ENCODE measurements around the gene NEIL1.
"Not testable (repeated sequence)": the region's sequence is repeated elsewhere in the genome, so short reads cannot be mapped to it uniquely, and the experiment has no call there.

Gene NEIL1

GRCh38 chr15:75383986-75384385 is 37.1 kb downstream of the NEIL1 start:
- DNase-seq = not testable (repeated sequence)

GRCh38 chr15:75389791-75390382 is 43.0 kb downstream of the NEIL1 start:
- no peak for DNase-seq

- no peak for DNase-seq
These were observed 50.7 kb downstream of the NEIL1 start for GRCh38 chr15:75397494-75397893.

- no peak for DNase-seq
These were observed 57.1 kb downstream of the NEIL1 start for GRCh38 chr15:75403892-75404291.
